GM03348 (cell line): ENCODE measurements around the gene OXT.

Experiments used
- DNase-seq: peaks from one replicate; pipeline ENCODE4 v3.0.0; 2012; ENCODE audit warnings: low spot score

OXT gene

GRCh38 chr20:3085571-3086072 is 14.2 kb downstream of the OXT start:
- no peak for DNase-seq

- no peak for DNase-seq
These were observed 16.6 kb downstream of the OXT start for GRCh38 chr20:3088031-3088430.

GRCh38 chr20:3090565-3090964 is 19.1 kb downstream of the OXT start:
- no peak for DNase-seq

GRCh38 chr20:3092611-3093379 is 21.4 kb downstream of the OXT start:
- DNase-seq = no peak

- DNase-seq = no peak
These were observed 22.5 kb downstream of the OXT start for GRCh38 chr20:3093861-3094361.

GRCh38 chr20:3094848-3095629 is 23.6 kb downstream of the OXT start:
- no peak for DNase-seq

GRCh38 chr20:3100480-3100879 is 29.1 kb downstream of the OXT start:
- no peak for DNase-seq

GRCh38 chr20:3101251-3101650 is 29.8 kb downstream of the OXT start:
- no peak for DNase-seq

- DNase-seq = no peak
These were observed 30.5 kb downstream of the OXT start for GRCh38 chr20:3101737-3102574.

- no peak for DNase-seq
These were observed 31.4 kb downstream of the OXT start for GRCh38 chr20:3102575-3103368.

GRCh38 chr20:3103369-3104032 is 32.1 kb downstream of the OXT start:
- no peak for DNase-seq

- DNase-seq = no peak
These were observed 34.1 kb downstream of the OXT start for GRCh38 chr20:3105256-3106137.

GRCh38 chr20:3106185-3106584 is 34.8 kb downstream of the OXT start:
- no peak for DNase-seq

- no peak for DNase-seq
These were observed 35.4 kb downstream of the OXT start for GRCh38 chr20:3106658-3107463.

GRCh38 chr20:3107464-3108025 is 36.1 kb downstream of the OXT start:
- DNase-seq = no peak

GRCh38 chr20:3109350-3110302 is 38.2 kb downstream of the OXT start:
- DNase-seq = no peak

GRCh38 chr20:3111507-3111906 is 40.1 kb downstream of the OXT start:
- DNase-seq = no peak
